Heart left ventricle (tissue), 16 donors: Measurements from ENCODE around the gene TOMM7. TPM values are rescaled to one million over a fixed set of nuclear protein-coding genes. Genes with fewer than 3 reads are reported as not detected.

Experiments used
- ATAC-seq, 4 donors: fragments of 200-7000 bp; cut with Tn5 transposase; one replicate each; pipeline ENCODE4 v1.9.1; 2020 to 2022; ENCODE audit warnings: moderate library complexity in 4 of 4, mild to moderate bottlenecking in 3 of 4, moderate number of reproducible peaks in 1 of 4
- DNase-seq, 5 donors: peaks; one replicate each; pipeline ENCODE4 v3.0.0-alpha.2; 2020
- H3K27ac ChIP-seq, 12 donors: fragments of 200-600 bp; sonication (generic) in 4 of 12; one replicate each; pipeline versions ENCODE4 v1.5.0 to v1.8.0; 2016 to 2022; ENCODE audit warnings: mild to moderate bottlenecking in 2 of 12
- H3K27me3 ChIP-seq, 9 donors: fragments of 200-600 bp; sonication (generic) in 2 of 9; one replicate each; pipeline versions ENCODE4 v1.5.1 to v1.8.0; 2016 to 2022; ENCODE audit warnings: mild to moderate bottlenecking in 3 of 9
- H3K36me3 ChIP-seq, 9 donors: fragments of 200-600 bp; sonication (generic) in 2 of 9; one replicate each; pipeline versions ENCODE4 v1.5.0 to v1.8.0; 2018 to 2022; ENCODE audit warnings: mild to moderate bottlenecking in 2 of 9
- H3K4me1 ChIP-seq, 12 donors: fragments of 200-600 bp; sonication (generic) in 4 of 12; one replicate each; pipeline versions ENCODE4 v1.5.0 to v1.8.0; 2016 to 2022; ENCODE audit warnings: mild to moderate bottlenecking in 3 of 12
- H3K4me3 ChIP-seq, 12 donors: fragments of 200-600 bp; sonication (generic) in 4 of 12; one replicate each; pipeline versions ENCODE4 v1.5.0 to v1.8.0; 2017 to 2022; ENCODE audit warnings: mild to moderate bottlenecking in 9 of 12, moderate library complexity in 4 of 12
- H3K9me3 ChIP-seq, 12 donors: fragments of 200-600 bp; sonication (generic) in 4 of 12; one replicate each; pipeline versions ENCODE4 v1.5.0 to v1.8.0; 2016 to 2022; ENCODE audit warnings: mild to moderate bottlenecking in 1 of 12
- POLR2A ChIP-seq, 2 donors: fragments of 450-650 bp; IDR thresholded peaks; one replicate each; pipeline ENCODE4 v1.6.1; 2017; ENCODE audit warnings: antibody characterized with exemption in 2 of 2, mild to moderate bottlenecking in 2 of 2, moderate library complexity in 2 of 2
- WGBS, 4 donors: extraction: QIAGEN DNeasy Blood & Tissue Kit in 2 of 4; methylation state at CpG; one replicate each; pipeline versions ENCODE4 v1.1.5 to v1.1.7; 2013 to 2018; 5-methylcytosine and 5-hydroxymethylcytosine counted together
- intact Hi-C, 10 donors: fragments of 100-400 bp; cut with DNase I; formaldehyde crosslinking; loops; one replicate each; pipeline versions ENCODE4 v1.11.1 to v1.14.2; 2022
- polyA plus RNA-seq, 2 donors: library from polyadenylated mRNA; stranded (reverse); fragments of 200-250 nt; gene quantifications; one replicate each; pipeline ENCODE4 v1.2.3, GENCODE V29; 2013
- total RNA-seq, 9 donors: library from RNA; depleted of rRNA in 2 of 9; stranded (reverse); fragments of >200 nt in 2 of 9; fragmentation: NEBNext Ultra II Directional in 3 of 9; extraction: Animal tissue kit (Norgen Biotek cat#: 25700) in 3 of 9; gene quantifications; one replicate each; pipeline versions ENCODE4 v1.1.0 to v1.2.4, GENCODE V29; 2016 to 2023
- TF ChIP-seq, protein P1 (sequence below), 12 donors: fragments of 200-600 bp; sonication (generic) in 4 of 12; IDR thresholded peaks; one replicate each; pipeline versions ENCODE4 v1.5.0 to v1.8.0; 2018 to 2022; ENCODE audit warnings: antibody characterized with exemption in 12 of 12, mild to moderate bottlenecking in 5 of 12
- donor health status: ischemic (EF 13 %, LVEDD 7.1; RV severe dilation, severe dysfunction).
- donor health status: healthy with polysubstance abuse.
- donor health status: DM: no; HTN: yes; CAD: no.
- donor health status: DM: no; HTN: no; CAD: no.
- donor health status: ischemic (EF 25% LVEDD 6.9; RV normal size, moderate dysfunction).
- donor health status: ischemic (EF 25% LVEDD 5.7; RV mildly dilated, moderate dysfunction).
- donor health status: healthy.
- donor health status: DM: yes; HTN: yes; CAD: no.
- donor health status: ischemic (EF 35%, LVEDD 5.7; RV mildly dilated, moderate dysfunction).
- donor health status: nonischemic (EF 11% LVEDD 7.7; RV severe dilation, severe dysfunction).
- donor health status: DM: yes; HTN: yes; CAD: no.
- donor health status: PGD.
- donor health status: ischemic (EF 29% LVEDD 5.4; RV normal size, mild dysfunction).
- donor health status: nonischemic (EF 23%, LVEDD 6.1; RV moderate dilation, normal function).

Gene TOMM7
- total and polyA plus RNA-seq, 11 donors, result 137 to 529 (median 351) TPM

DNA sequence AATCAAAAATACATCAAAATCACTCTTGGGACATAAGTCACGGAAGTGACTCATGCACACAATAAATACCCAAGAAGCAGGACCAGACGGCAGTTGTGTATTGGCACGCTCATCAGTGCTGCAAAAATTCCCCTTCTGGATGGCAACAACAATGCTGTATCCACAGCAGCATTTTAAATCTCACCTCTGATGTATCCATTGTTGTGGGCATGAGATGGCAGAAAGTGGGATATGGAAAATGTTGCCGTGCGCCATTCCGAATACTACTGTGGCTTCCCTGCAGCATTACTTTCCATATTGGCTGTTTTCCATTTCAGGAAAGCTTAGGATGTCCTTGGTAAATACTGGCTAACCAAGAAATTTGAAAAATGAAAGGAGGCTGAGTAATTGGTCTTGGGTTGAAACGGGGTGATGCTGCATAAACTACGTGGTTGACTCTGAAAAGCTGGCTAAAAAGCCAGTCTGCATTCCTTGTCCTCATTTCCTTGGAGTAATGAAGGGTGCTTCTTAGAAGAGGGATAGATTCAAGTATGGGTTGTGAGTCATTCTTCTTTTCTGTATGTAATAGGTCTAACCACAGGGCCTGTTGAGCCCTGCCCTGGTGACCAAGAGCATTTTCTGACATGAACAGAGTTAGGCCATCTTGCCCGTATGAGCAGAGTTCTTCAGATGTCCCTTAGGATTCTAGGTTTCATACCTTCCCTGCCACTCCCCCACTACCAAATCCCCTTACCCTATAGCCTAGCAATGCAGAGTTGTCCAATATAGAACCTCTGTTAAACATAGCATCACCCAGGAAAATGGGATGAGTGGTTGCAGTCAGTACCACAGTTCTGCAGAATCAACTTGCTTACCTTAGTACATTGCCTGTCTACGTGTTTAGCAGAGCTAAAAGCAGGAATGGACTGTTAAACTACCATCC lies 36.3 kb upstream of the TOMM7 start:
- intact Hi-C loops, result loop anchor here in 7 of 10 donors (5.0 to 10.0 kb wide), 7 partner anchors 37 to 297 kb away; partner anchors contain the start of genes HYCC1 (in 1 of the 7) and TOMM7 (in 1 of the 7)
- WGBS, 4 donors, result 80 to 87% (median 83%) methylated on average over 10 of the region's 10 CpGs
- peak in 1 of 4 donors; percentile 26 for ATAC-seq
- no peak for DNase-seq
- Histone ChIP-seq H3K4me1 (peaks cover 0 to 48% (median 21%) of the 10 kb centered on the region in 12 donors), H3K27ac (peak overlapping the region in 7 of 12 donors; percentile 33 to 97 (median 47)), H3K9me3 (no peaks in the 10 kb centered on the region), H3K36me3 (peaks cover 0 to 43% (median 19%) of the 10 kb centered on the region in 9 donors), H3K4me3 (no peak overlapping the region), H3K27me3 (no peaks in the 10 kb centered on the region)
- TF ChIP-seq, protein P1, sequence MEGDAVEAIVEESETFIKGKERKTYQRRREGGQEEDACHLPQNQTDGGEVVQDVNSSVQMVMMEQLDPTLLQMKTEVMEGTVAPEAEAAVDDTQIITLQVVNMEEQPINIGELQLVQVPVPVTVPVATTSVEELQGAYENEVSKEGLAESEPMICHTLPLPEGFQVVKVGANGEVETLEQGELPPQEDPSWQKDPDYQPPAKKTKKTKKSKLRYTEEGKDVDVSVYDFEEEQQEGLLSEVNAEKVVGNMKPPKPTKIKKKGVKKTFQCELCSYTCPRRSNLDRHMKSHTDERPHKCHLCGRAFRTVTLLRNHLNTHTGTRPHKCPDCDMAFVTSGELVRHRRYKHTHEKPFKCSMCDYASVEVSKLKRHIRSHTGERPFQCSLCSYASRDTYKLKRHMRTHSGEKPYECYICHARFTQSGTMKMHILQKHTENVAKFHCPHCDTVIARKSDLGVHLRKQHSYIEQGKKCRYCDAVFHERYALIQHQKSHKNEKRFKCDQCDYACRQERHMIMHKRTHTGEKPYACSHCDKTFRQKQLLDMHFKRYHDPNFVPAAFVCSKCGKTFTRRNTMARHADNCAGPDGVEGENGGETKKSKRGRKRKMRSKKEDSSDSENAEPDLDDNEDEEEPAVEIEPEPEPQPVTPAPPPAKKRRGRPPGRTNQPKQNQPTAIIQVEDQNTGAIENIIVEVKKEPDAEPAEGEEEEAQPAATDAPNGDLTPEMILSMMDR (IDR thresholded peaks at IDR 0.05), result no peak
- no peak for TF ChIP-seq POLR2A (IDR thresholded peaks at IDR 0.05)

DNA sequence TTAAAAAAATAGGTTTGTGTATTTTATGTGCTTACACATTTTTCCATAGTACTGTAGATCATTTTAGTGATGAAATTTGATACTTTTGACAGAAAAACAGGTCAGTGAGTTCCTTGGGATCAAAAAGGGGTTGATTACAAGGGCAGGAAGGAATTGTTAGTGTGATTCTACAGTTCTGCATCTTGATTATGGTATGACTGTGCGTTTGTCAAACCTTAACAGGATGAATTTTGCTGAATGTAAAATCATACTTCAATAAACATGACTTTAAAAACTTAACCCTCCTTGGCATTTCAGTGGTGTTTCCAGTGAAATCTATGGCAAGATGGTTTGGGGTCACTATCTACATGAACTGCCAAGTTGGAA lies 35.6 kb upstream of the TOMM7 start:
- H3K27ac ChIP-seq, result peak overlapping the region in 5 of 12 donors; percentile 14 to 97 (median 57)
- no peaks in the 10 kb centered on the region for H3K27me3 ChIP-seq
- no peaks in the 10 kb centered on the region for H3K9me3 ChIP-seq
- 85 to 93% (median 90%) methylated on average over 1 of the region's 1 CpG for WGBS, 4 donors
- TF ChIP-seq, protein P1 (IDR thresholded peaks at IDR 0.05), result no peak
- no peak for TF ChIP-seq POLR2A (IDR thresholded peaks at IDR 0.05)
- ATAC-seq (no peak), DNase-seq (no peak)
- H3K4me3 ChIP-seq, result no peak overlapping the region
- intact Hi-C loops, result loop anchor here in 7 of 10 donors (5.0 to 10.0 kb wide), 7 partner anchors 36 to 296 kb away; partner anchors contain the start of genes HYCC1 (in 1 of the 7) and TOMM7 (in 1 of the 7)
- H3K4me1 ChIP-seq, result peaks cover 0 to 53% (median 21%) of the 10 kb centered on the region in 12 donors
- peaks cover 0 to 43% (median 19%) of the 10 kb centered on the region in 9 donors for H3K36me3 ChIP-seq

DNA sequence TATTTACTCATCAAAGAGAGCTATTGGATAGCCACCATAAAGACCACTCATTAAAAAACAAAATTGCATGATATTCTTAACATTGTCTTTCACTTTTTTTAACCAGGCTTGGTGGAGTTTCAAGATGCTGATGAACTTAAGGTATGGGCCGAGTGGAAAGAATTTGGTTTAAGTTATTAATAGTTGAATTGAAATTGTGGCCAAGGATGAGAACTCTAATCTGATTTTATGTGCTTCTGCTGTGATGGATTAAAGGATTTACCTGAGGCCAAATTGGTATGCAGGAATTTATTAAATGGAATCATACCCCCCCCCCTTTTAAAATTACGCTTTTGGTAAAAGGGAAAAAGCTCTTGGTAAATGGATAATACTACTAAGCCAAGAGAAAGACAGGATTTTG lies 33.8 kb upstream of the TOMM7 start:
- Histone ChIP-seq H3K27me3 (no peaks in the 10 kb centered on the region), H3K36me3 (peaks cover 0 to 43% (median 19%) of the 10 kb centered on the region in 9 donors), H3K27ac (peak overlapping the region in 8 of 12 donors; percentile 88 to 98 (median 96)), H3K9me3 (no peaks in the 10 kb centered on the region), H3K4me3 (peak overlapping the region in 1 of 12 donors; percentile 85), H3K4me1 (peaks cover 0 to 56% (median 21%) of the 10 kb centered on the region in 12 donors)
- TF ChIP-seq, protein P1 (IDR thresholded peaks at IDR 0.05), result no peak
- TF ChIP-seq POLR2A (IDR thresholded peaks at IDR 0.05), result no peak
- ATAC-seq (no peak), DNase-seq (no peak)
- intact Hi-C loops, result loop anchor here in 7 of 10 donors (5.0 to 10.0 kb wide), 7 partner anchors 34 to 294 kb away; partner anchors contain the start of genes HYCC1 (in 1 of the 7) and TOMM7 (in 1 of the 7)
- 58 to 76% (median 61%) methylated on average over 2 of the region's 2 CpGs for WGBS, 4 donors

DNA sequence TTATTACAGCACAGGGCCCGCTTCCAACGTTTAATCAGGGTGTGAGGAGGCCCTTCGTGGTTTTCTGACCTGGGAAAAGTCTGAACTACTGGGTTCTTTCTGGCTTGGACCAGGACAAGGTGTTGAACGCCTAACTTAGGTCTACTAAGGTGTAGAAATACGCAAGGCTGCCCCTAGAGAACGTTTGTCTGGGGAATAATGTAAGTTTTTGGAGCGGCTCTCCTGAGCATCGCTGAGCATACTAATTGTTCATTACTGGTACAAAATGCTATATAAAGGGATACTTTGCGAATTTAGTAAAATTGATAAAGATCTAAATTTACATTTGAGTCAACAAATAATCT lies 32.4 kb upstream of the TOMM7 start:
- intact Hi-C loops, result loop anchor here in 7 of 10 donors (2.0 to 10.0 kb wide), 8 partner anchors 32 to 293 kb away; partner anchors contain the start of genes TOMM7 (in 2 of the 7) and HYCC1 (in 1 of the 7)
- peak overlapping the region; percentile 40 to 91 (median 82) for H3K4me3 ChIP-seq

More for the DNA sequence above, 32.4 kb upstream of the TOMM7 start:
- H3K27ac ChIP-seq, result peak overlapping the region; percentile 83 to 98 (median 96)
- H3K9me3 ChIP-seq, result no peaks in the 10 kb centered on the region
- no peak for TF ChIP-seq POLR2A (IDR thresholded peaks at IDR 0.05)
- TF ChIP-seq, protein P1 (IDR thresholded peaks at IDR 0.05), result no peak
- peaks cover 0 to 51% (median 20%) of the 10 kb centered on the region in 12 donors for H3K4me1 ChIP-seq
- peaks cover 0 to 34% (median 19%) of the 10 kb centered on the region in 9 donors for H3K36me3 ChIP-seq
- no peak for ATAC-seq
- H3K27me3 ChIP-seq, result no peaks in the 10 kb centered on the region
- 29 to 38% (median 31%) methylated on average over 9 of the region's 9 CpGs for WGBS, 4 donors
- DNase-seq, result no peak
